ENCODE data around the gene S100A11. TPM values are rescaled to one million over a fixed set of nuclear protein-coding genes. Genes with fewer than 3 reads are reported as not detected.

S100A11 gene
- total RNA-seq, 1 donor from 2014 or later, result 358 TPM

GRCh38 chr1:151998611-151999362, 38.0 kb downstream of the S100A11 start:
- no peak for DNase-seq (ENCODE audit: low spot score in 2 of 2, unreplicated experiment in 2 of 2)
- peaks cover 11% of the 10 kb centered on the region for H3K4me1 Mint-ChIP-seq
- H3K9me3 Mint-ChIP-seq, result no peaks in the 10 kb centered on the region
- H3K4me3 Mint-ChIP-seq, result no peak overlapping the region
- TF ChIP-seq CTCF (IDR thresholded peaks at IDR 0.05; ENCODE audit: unreplicated experiment), result no peak
- H3K27me3 Mint-ChIP-seq (ENCODE audit: low read depth), result peaks cover 12% of the 10 kb centered on the region
- no peak overlapping the region for H3K27ac Mint-ChIP-seq
- no peaks in the 10 kb centered on the region for H3K36me3 Mint-ChIP-seq

- no peak overlapping the region for H3K4me3 Mint-ChIP-seq
- H3K36me3 Mint-ChIP-seq, result no peaks in the 10 kb centered on the region
- no peaks in the 10 kb centered on the region for H3K9me3 Mint-ChIP-seq
- no peak for TF ChIP-seq CTCF (IDR thresholded peaks at IDR 0.05; ENCODE audit: unreplicated experiment)
- peaks cover 4% of the 10 kb centered on the region for H3K27me3 Mint-ChIP-seq (ENCODE audit: low read depth)
- H3K27ac Mint-ChIP-seq, result no peak overlapping the region
- H3K4me1 Mint-ChIP-seq, result peaks cover 21% of the 10 kb centered on the region
- DNase-seq (ENCODE audit: low spot score in 2 of 2, unreplicated experiment in 2 of 2), result no peak
Measured at GRCh38 chr1:151997284-151997570, 39.6 kb downstream of the S100A11 start.

- TF ChIP-seq CTCF (IDR thresholded peaks at IDR 0.05; ENCODE audit: unreplicated experiment), result no peak
- no peak overlapping the region for H3K27ac Mint-ChIP-seq
- H3K27me3 Mint-ChIP-seq (ENCODE audit: low read depth), result peaks cover 4% of the 10 kb centered on the region
- H3K36me3 Mint-ChIP-seq, result no peaks in the 10 kb centered on the region
- no peaks in the 10 kb centered on the region for H3K9me3 Mint-ChIP-seq
- DNase-seq (ENCODE audit: low spot score in 2 of 2, unreplicated experiment in 2 of 2), result no peak
- peaks cover 29% of the 10 kb centered on the region for H3K4me1 Mint-ChIP-seq
- no peak overlapping the region for H3K4me3 Mint-ChIP-seq
Measured at GRCh38 chr1:151995774-151996173, 41.0 kb downstream of the S100A11 start.

GRCh38 chr1:151994956-151995355, 41.8 kb downstream of the S100A11 start:
- Mint-ChIP-seq H3K9me3 (no peaks in the 10 kb centered on the region), H3K27me3 (ENCODE audit: low read depth) (peaks cover 4% of the 10 kb centered on the region), H3K36me3 (no peaks in the 10 kb centered on the region), H3K4me1 (peaks cover 37% of the 10 kb centered on the region), H3K4me3 (peak overlapping the region; percentile 51), H3K27ac (peak overlapping the region; percentile 70)
- TF ChIP-seq CTCF (IDR thresholded peaks at IDR 0.05; ENCODE audit: unreplicated experiment), result no peak
- no peak for DNase-seq (ENCODE audit: low spot score in 2 of 2, unreplicated experiment in 2 of 2)

GRCh38 chr1:151993734-151994496, 42.9 kb downstream of the S100A11 start, which contains the start of gene S100A10:
Gene S100A10 (minus strand): TSS chr1:151993859. CDS start chr1:151986230, 7,629 bp downstream.
- Mint-ChIP-seq H3K4me1 (peaks cover 48% of the 10 kb centered on the region), H3K27ac (peak within 1 kb of the TSS; percentile 98), H3K4me3 (peak within 1 kb of the TSS; percentile 92), H3K36me3 (no peaks in the 10 kb centered on the region), H3K9me3 (no peaks in the 10 kb centered on the region), H3K27me3 (ENCODE audit: low read depth) (no peaks in the 10 kb centered on the region)
- TF ChIP-seq CTCF (IDR thresholded peaks at IDR 0.05; ENCODE audit: unreplicated experiment), result no peak
- DNase-seq (ENCODE audit: low spot score in 2 of 2, unreplicated experiment in 2 of 2), result peak; percentile 37 to 69

All from mesothelial cell of epicardium (in vitro differentiated cells).